Stimulated activated CD8-positive, alpha-beta memory T cell treated with anti-CD3 and anti-CD28 coated beads, Interleukin-12 subunit alpha, Interleukin-12 subunit beta, amount 100 ng/mL, for 24 hours (primary cell): Measurements from ENCODE around the gene TTC33.

Source experiments
- DNase-seq: peaks from one replicate; pipeline ENCODE4 v3.0.0-alpha.2; 2020; ENCODE audit errors: extremely low read depth

Gene TTC33

GRCh38 chr5:40521108-40521785 lies 234.5 kb downstream of the TTC33 start:
- no peak for DNase-seq

GRCh38 chr5:40518485-40518917 lies 237.3 kb downstream of the TTC33 start:
- DNase-seq = no peak

- no peak for DNase-seq
Observed at GRCh38 chr5:40515476-40515875, 240.3 kb downstream of the TTC33 start.

GRCh38 chr5:40514976-40515375 lies 240.8 kb downstream of the TTC33 start:
- no peak for DNase-seq

- no peak for DNase-seq
Observed at GRCh38 chr5:40511801-40512200, 244.0 kb downstream of the TTC33 start.

GRCh38 chr5:40507095-40507494 lies 248.7 kb downstream of the TTC33 start:
- DNase-seq = no peak

- DNase-seq = no peak
Observed at GRCh38 chr5:40505031-40505430, 250.7 kb downstream of the TTC33 start.

- no peak for DNase-seq
Observed at GRCh38 chr5:40503439-40503838, 252.3 kb downstream of the TTC33 start.

GRCh38 chr5:40502736-40503135 lies 253.0 kb downstream of the TTC33 start:
- no peak for DNase-seq

- no peak for DNase-seq
Observed at GRCh38 chr5:40501711-40502444, 253.9 kb downstream of the TTC33 start.

- no peak for DNase-seq
Observed at GRCh38 chr5:40499518-40500273, 256.1 kb downstream of the TTC33 start.

GRCh38 chr5:40499007-40499406 lies 256.8 kb downstream of the TTC33 start:
- no peak for DNase-seq

GRCh38 chr5:40497573-40497972 lies 258.2 kb downstream of the TTC33 start:
- no peak for DNase-seq

GRCh38 chr5:40495237-40495635 lies 260.5 kb downstream of the TTC33 start:
- no peak for DNase-seq

- no peak for DNase-seq
Observed at GRCh38 chr5:40494631-40495236, 261.0 kb downstream of the TTC33 start.

- no peak for DNase-seq
Observed at GRCh38 chr5:40492056-40492455, 263.7 kb downstream of the TTC33 start.

- DNase-seq = no peak
Observed at GRCh38 chr5:40491644-40492043, 264.1 kb downstream of the TTC33 start.

GRCh38 chr5:40490464-40491111 lies 265.2 kb downstream of the TTC33 start:
- no peak for DNase-seq

- DNase-seq = no peak
Observed at GRCh38 chr5:40489421-40489820, 266.3 kb downstream of the TTC33 start.

GRCh38 chr5:40486437-40487275 lies 269.1 kb downstream of the TTC33 start:
- DNase-seq = peak; percentile 16
